ENCODE measurements around the gene SLC27A2.

DNA sequence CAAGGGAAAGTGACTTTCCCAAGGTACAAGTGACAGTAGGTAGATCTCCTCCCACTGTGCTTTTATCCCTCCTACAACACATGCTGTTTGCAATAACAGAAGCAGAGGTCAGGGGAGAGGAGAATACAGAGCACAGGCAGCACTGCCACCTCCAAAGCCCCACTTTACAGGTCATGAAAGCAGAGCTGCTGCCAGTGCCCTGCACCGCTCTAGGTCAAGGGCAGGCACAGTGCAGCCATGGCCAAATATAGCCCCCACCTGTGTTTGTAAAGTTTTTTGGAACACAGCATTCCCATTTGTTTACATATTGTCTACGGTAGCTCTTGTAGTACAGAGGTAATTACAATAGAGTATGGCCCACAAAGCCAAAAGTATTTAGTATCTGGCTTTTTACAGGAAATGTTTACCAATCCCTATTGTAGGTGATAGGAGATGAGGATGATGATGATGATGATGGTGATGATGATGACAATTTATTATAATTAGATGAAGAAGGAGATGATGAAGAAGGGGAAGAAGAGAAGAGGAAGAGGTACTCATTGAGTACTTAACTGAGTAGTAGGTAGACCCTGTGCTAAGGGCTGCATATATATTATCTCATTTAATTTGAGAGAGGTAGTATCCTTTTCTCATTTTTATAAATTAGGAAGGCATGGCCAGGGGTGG lies 63.1 kb downstream of the SLC27A2 start:
- TF ChIP-seq CTCF (conservative IDR thresholded peaks at IDR 0.05; ENCODE audit: low read depth, low read length) (no peak), EZH2 (IDR thresholded peaks at IDR 0.05; ENCODE audit: low read length, unreplicated experiment) (no peak)

All from PC-3 (cell line).